Measurements from ENCODE around the gene AJAP1.

- TF ChIP-seq, protein P1, sequence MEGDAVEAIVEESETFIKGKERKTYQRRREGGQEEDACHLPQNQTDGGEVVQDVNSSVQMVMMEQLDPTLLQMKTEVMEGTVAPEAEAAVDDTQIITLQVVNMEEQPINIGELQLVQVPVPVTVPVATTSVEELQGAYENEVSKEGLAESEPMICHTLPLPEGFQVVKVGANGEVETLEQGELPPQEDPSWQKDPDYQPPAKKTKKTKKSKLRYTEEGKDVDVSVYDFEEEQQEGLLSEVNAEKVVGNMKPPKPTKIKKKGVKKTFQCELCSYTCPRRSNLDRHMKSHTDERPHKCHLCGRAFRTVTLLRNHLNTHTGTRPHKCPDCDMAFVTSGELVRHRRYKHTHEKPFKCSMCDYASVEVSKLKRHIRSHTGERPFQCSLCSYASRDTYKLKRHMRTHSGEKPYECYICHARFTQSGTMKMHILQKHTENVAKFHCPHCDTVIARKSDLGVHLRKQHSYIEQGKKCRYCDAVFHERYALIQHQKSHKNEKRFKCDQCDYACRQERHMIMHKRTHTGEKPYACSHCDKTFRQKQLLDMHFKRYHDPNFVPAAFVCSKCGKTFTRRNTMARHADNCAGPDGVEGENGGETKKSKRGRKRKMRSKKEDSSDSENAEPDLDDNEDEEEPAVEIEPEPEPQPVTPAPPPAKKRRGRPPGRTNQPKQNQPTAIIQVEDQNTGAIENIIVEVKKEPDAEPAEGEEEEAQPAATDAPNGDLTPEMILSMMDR (IDR thresholded peaks at IDR 0.05), result no peak
- TF ChIP-seq POLR2A (IDR thresholded peaks at IDR 0.05), result no peak
Observed at GRCh38 chr1:4657244-4657789, 2.9 kb downstream of the AJAP1 start.
